Calu3 (cell line): ENCODE results near the gene FAR1. TPM values are rescaled to one million over a fixed set of nuclear protein-coding genes. Genes with fewer than 3 reads are reported as not detected.

Experiments used
- BruUV-seq: library from RNA; stranded (reverse); fragments of 400-500 nt; replicated peaks from 2 replicates; lab custom pipeline; 2021; lab: Mats Ljungman, UMichigan
- CTCF ChIA-PET: fragments of 300-600 bp; sonication (Branson Sonifier 250); formaldehyde crosslinking; loops from one replicate; lab custom pipeline; 2022; ENCODE audit warnings: antibody characterized with exemption; lab: Charles Lee
- DNase-seq: peaks from one replicate; pipeline ENCODE4 v3.0.0; 2022
- H3K27ac Mint-ChIP-seq: one replicate; pipeline ENCODE4 v1.8.0; 2022; ENCODE audit warnings: mixed read lengths; ENCODE audit not compliant: unreplicated experiment
- H3K27me3 Mint-ChIP-seq: one replicate; pipeline ENCODE4 v1.8.0; 2022; ENCODE audit warnings: mixed read lengths; ENCODE audit not compliant: unreplicated experiment
- H3K36me3 Mint-ChIP-seq: one replicate; pipeline ENCODE4 v1.8.0; 2022; ENCODE audit warnings: mild to moderate bottlenecking, moderate library complexity, mixed read lengths; ENCODE audit not compliant: insufficient read depth, unreplicated experiment
- H3K4me1 Mint-ChIP-seq: one replicate; pipeline ENCODE4 v1.8.0; 2022; ENCODE audit warnings: mild to moderate bottlenecking, low read depth, mixed read lengths; ENCODE audit not compliant: unreplicated experiment
- H3K4me3 Mint-ChIP-seq: one replicate; pipeline ENCODE4 v1.8.0; 2022; ENCODE audit warnings: mild to moderate bottlenecking, low read depth, moderate library complexity, mixed read lengths; ENCODE audit not compliant: unreplicated experiment
- H3K9me3 Mint-ChIP-seq: one replicate; pipeline ENCODE4 v1.8.0; 2022; ENCODE audit warnings: low read depth, mixed read lengths; ENCODE audit not compliant: unreplicated experiment
- intact Hi-C: fragments of 100-400 bp; cut with micrococcal nuclease; formaldehyde crosslinking; loops from one replicate; pipeline ENCODE4 v1.10.0; 2022; ENCODE audit not compliant: unreplicated experiment
- total RNA-seq: library from RNA; stranded (reverse); gene quantifications from 2 replicates; pipeline ENCODE4 v1.2.3, GENCODE V29; 2022
- TF ChIP-seq, protein P1 (sequence below): fragments of 200-600 bp; IDR thresholded peaks from one replicate; pipeline ENCODE4 v1.8.0; 2022; ENCODE audit warnings: antibody characterized with exemption; ENCODE audit not compliant: unreplicated experiment

FAR1 gene
- total RNA-seq, 1 experiment from 2014 or later, result 98.9 TPM

DNA sequence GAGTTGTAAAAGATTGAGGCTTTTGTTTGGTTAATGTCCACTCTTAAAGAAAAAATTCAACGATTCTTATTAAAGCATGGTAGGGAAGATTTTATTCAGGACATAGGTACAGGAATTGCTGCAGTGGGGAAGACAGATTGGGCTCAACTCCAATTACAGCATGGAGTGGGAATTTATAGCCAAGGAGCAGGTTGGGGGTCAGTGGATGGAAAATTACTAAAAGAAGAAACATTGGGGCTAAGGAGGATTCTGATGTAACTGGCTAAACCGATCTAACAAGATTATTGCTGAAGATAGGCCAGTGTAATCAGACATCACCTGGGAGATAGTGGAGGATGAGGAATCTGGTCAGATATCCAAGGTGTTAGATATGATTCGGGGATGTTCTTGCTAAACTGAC, 97.4 kb downstream of the FAR1 start:
- BruUV-seq, result no TSS peak
- no peaks in the 10 kb centered on the region for H3K36me3 Mint-ChIP-seq
- no peak overlapping the region for H3K4me3 Mint-ChIP-seq
- no peaks in the 10 kb centered on the region for H3K4me1 Mint-ChIP-seq
- CTCF ChIA-PET, result no interaction called here
- TF ChIP-seq, protein P1, sequence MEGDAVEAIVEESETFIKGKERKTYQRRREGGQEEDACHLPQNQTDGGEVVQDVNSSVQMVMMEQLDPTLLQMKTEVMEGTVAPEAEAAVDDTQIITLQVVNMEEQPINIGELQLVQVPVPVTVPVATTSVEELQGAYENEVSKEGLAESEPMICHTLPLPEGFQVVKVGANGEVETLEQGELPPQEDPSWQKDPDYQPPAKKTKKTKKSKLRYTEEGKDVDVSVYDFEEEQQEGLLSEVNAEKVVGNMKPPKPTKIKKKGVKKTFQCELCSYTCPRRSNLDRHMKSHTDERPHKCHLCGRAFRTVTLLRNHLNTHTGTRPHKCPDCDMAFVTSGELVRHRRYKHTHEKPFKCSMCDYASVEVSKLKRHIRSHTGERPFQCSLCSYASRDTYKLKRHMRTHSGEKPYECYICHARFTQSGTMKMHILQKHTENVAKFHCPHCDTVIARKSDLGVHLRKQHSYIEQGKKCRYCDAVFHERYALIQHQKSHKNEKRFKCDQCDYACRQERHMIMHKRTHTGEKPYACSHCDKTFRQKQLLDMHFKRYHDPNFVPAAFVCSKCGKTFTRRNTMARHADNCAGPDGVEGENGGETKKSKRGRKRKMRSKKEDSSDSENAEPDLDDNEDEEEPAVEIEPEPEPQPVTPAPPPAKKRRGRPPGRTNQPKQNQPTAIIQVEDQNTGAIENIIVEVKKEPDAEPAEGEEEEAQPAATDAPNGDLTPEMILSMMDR, result no peak
- intact Hi-C loops, result no loop called here
- peaks cover 41% of the 10 kb centered on the region for H3K27me3 Mint-ChIP-seq
- no peaks in the 10 kb centered on the region for H3K9me3 Mint-ChIP-seq
- no peak overlapping the region for H3K27ac Mint-ChIP-seq
- DNase-seq, result no peak

DNA sequence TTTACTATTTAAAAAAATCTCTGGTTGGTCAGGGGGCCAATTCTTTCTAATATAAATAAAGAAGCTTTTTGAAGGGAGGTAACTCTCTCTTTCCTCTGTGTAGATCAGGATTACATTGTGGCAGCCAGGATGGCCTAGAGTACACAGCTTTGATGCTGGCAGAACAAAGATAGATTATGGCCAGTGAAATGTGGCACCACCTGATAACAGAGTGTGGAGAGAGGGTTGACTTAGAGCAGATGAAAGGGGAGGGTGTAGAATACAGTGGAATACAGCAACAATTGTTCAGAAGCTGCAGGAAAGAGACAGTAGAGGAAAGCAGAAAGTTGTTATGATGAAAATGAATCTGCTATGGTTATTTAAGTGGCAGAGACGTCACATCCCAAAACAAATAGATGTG, 99.0 kb downstream of the FAR1 start:
- peaks cover 47% of the 10 kb centered on the region for H3K27me3 Mint-ChIP-seq
- TF ChIP-seq, protein P1, result no peak
- H3K36me3 Mint-ChIP-seq, result no peaks in the 10 kb centered on the region
- no peak overlapping the region for H3K27ac Mint-ChIP-seq
- no TSS peak for BruUV-seq
- H3K9me3 Mint-ChIP-seq, result no peaks in the 10 kb centered on the region
- H3K4me1 Mint-ChIP-seq, result no peaks in the 10 kb centered on the region
- CTCF ChIA-PET, result interaction anchor here (0.6 kb wide), 1 partner anchor 24 kb away, joined by 7 read pairs; no protein-coding TSS in a partner anchor
- no peak overlapping the region for H3K4me3 Mint-ChIP-seq
- no peak for DNase-seq
- intact Hi-C loops, result no loop called here

- Mint-ChIP-seq H3K36me3 (no peaks in the 10 kb centered on the region), H3K27ac (no peak overlapping the region), H3K9me3 (no peaks in the 10 kb centered on the region), H3K4me1 (no peaks in the 10 kb centered on the region), H3K27me3 (peaks cover 48% of the 10 kb centered on the region), H3K4me3 (no peak overlapping the region)
- DNase-seq, result no peak
- TF ChIP-seq, protein P1, result no peak
- intact Hi-C loops, result no loop called here
- CTCF ChIA-PET, result no interaction called here
- no TSS peak for BruUV-seq
Measured at GRCh38 chr11:13769188-13769587, 100.7 kb downstream of the FAR1 start.

- no peaks in the 10 kb centered on the region for H3K4me1 Mint-ChIP-seq
- no peaks in the 10 kb centered on the region for H3K9me3 Mint-ChIP-seq
- intact Hi-C loops, result loop anchor here (10.0 kb wide), 1 partner anchor 274 kb away; no protein-coding TSS in a partner anchor
- TF ChIP-seq, protein P1, result no peak
- CTCF ChIA-PET, result interaction anchor here (0.5 to 2.7 kb wide), 2 partner anchors 378 to 1244 kb away, joined by 3 to 10 read pairs; no protein-coding TSS in a partner anchor
- no peak overlapping the region for H3K4me3 Mint-ChIP-seq
- peaks cover 46% of the 10 kb centered on the region for H3K27me3 Mint-ChIP-seq
- no peak overlapping the region for H3K27ac Mint-ChIP-seq
- no peaks in the 10 kb centered on the region for H3K36me3 Mint-ChIP-seq
- BruUV-seq, result no TSS peak
- no peak for DNase-seq
Measured at GRCh38 chr11:13771151-13771550, 102.7 kb downstream of the FAR1 start.
